ENCODE data around the gene RBP7.

RBP7 gene

DNA sequence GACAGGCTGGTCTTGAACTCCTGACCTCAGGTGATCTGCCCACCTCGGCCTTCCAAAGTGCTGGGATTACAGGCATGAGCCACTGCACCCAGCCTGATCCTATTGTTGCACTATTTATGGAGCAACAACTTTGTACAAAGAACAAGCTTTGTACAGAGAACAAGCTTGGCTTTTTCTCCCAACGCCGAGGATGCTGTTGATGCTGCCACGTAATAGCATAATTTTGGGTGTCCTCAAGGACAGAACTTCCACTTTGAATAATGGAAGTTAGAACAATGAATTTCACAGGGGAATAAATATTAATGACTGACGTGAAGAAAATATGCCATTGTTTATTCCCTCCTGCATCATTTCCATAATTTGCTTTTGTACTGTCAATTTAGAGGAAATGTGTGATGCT is 12.8 kb upstream of the RBP7 start:
- TF ChIP-seq, protein P1, sequence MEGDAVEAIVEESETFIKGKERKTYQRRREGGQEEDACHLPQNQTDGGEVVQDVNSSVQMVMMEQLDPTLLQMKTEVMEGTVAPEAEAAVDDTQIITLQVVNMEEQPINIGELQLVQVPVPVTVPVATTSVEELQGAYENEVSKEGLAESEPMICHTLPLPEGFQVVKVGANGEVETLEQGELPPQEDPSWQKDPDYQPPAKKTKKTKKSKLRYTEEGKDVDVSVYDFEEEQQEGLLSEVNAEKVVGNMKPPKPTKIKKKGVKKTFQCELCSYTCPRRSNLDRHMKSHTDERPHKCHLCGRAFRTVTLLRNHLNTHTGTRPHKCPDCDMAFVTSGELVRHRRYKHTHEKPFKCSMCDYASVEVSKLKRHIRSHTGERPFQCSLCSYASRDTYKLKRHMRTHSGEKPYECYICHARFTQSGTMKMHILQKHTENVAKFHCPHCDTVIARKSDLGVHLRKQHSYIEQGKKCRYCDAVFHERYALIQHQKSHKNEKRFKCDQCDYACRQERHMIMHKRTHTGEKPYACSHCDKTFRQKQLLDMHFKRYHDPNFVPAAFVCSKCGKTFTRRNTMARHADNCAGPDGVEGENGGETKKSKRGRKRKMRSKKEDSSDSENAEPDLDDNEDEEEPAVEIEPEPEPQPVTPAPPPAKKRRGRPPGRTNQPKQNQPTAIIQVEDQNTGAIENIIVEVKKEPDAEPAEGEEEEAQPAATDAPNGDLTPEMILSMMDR (IDR thresholded peaks at IDR 0.05; ENCODE audit: poor library complexity, severe bottlenecking): no peak
- H3K4me1 ChIP-seq (ENCODE audit: insufficient read depth, poor library complexity, severe bottlenecking): no peaks in the 10 kb centered on the region
- H3K4me3 ChIP-seq (ENCODE audit: severe bottlenecking): no peak overlapping the region
- H3K36me3 ChIP-seq (ENCODE audit: low read depth): peaks cover 26% of the 10 kb centered on the region
- H3K27me3 ChIP-seq (ENCODE audit: insufficient read depth, poor library complexity, severe bottlenecking): no peaks in the 10 kb centered on the region
- DNase-seq (ENCODE audit: low spot score) (no peak), ATAC-seq (ENCODE audit: low read depth) (no peak)
- no peaks in the 10 kb centered on the region for H3K9me3 ChIP-seq (ENCODE audit: severe bottlenecking)
- H3K27ac ChIP-seq (ENCODE audit: poor library complexity, severe bottlenecking): no peak overlapping the region

DNA sequence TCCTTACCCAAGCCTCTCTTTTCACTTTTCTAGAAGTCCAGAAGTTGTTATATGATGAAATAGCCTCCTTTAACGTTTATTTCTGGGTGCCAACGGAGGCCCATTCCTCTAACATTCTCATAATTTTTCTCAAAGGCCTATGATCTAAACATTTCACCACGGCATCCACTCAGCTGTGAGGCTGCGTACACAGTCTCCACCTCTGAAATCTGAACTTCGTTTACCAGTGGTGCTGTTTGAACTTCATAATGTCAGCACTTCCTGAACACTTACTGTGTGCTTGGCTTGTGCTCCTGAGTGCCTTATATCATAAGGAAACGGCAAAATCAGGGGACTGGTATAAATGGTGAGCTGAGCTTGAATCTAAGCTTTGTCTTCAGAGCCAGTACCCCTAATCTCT is 12.0 kb upstream of the RBP7 start:
- H3K4me3 ChIP-seq (ENCODE audit: severe bottlenecking): no peak overlapping the region
- H3K9me3 ChIP-seq (ENCODE audit: severe bottlenecking): no peaks in the 10 kb centered on the region
- no peaks in the 10 kb centered on the region for H3K4me1 ChIP-seq (ENCODE audit: insufficient read depth, poor library complexity, severe bottlenecking)
- no peaks in the 10 kb centered on the region for H3K27me3 ChIP-seq (ENCODE audit: insufficient read depth, poor library complexity, severe bottlenecking)
- H3K36me3 ChIP-seq (ENCODE audit: low read depth): peaks cover 25% of the 10 kb centered on the region
- H3K27ac ChIP-seq (ENCODE audit: poor library complexity, severe bottlenecking): no peak overlapping the region
- ATAC-seq (ENCODE audit: low read depth) (no peak), DNase-seq (ENCODE audit: low spot score) (no peak)
- TF ChIP-seq, protein P1 (IDR thresholded peaks at IDR 0.05; ENCODE audit: poor library complexity, severe bottlenecking): no peak

DNA sequence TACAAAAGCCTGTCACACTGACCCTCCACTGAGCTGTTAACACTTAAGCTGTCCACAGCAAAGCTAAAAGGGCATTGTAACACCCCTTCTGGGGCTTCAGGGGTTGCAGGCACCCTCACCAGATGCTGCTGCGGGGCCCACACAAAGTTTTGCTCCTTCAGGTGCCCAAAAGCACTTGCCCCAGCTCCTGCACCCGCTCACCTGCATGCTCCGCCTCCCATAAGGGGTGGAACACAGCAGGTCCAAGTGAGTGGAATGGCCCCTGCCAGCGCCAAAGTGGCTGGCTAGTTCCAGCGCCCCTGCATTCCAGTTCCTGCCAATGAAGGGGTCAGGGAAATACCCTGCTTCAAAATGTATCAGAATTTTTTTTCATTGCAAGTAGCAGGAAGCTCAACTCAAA is 7.3 kb upstream of the RBP7 start:
- TF ChIP-seq, protein P1 (IDR thresholded peaks at IDR 0.05; ENCODE audit: poor library complexity, severe bottlenecking): no peak
- H3K36me3 ChIP-seq (ENCODE audit: low read depth): no peaks in the 10 kb centered on the region
- H3K4me3 ChIP-seq (ENCODE audit: severe bottlenecking): no peak overlapping the region
- no peaks in the 10 kb centered on the region for H3K9me3 ChIP-seq (ENCODE audit: severe bottlenecking)
- DNase-seq (ENCODE audit: low spot score) (no peak), ATAC-seq (ENCODE audit: low read depth) (no peak)
- no peaks in the 10 kb centered on the region for H3K27me3 ChIP-seq (ENCODE audit: insufficient read depth, poor library complexity, severe bottlenecking)
- H3K4me1 ChIP-seq (ENCODE audit: insufficient read depth, poor library complexity, severe bottlenecking): no peaks in the 10 kb centered on the region
- H3K27ac ChIP-seq (ENCODE audit: poor library complexity, severe bottlenecking): no peak overlapping the region

DNA sequence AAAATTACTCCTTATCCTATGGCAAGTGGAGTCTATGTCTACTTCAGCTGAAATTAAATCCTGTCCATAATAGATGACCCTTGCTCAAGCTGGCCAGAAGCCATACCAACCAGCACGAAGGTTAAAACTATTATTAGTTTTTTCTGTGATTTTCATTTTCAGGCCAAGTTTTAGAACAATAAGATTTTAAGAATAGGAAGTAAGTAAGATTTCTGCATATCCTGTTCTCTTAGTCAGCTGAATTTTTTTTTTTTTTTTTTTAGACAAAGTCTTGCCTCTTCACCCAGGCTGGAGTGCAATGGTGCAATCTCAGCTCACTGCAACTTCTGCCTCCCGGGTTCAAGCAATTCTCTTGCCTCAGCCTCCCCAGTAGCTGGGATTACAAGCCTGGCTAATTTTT is 6.1 kb upstream of the RBP7 start:
- TF ChIP-seq, protein P1 (IDR thresholded peaks at IDR 0.05; ENCODE audit: poor library complexity, severe bottlenecking): no peak

DNA sequence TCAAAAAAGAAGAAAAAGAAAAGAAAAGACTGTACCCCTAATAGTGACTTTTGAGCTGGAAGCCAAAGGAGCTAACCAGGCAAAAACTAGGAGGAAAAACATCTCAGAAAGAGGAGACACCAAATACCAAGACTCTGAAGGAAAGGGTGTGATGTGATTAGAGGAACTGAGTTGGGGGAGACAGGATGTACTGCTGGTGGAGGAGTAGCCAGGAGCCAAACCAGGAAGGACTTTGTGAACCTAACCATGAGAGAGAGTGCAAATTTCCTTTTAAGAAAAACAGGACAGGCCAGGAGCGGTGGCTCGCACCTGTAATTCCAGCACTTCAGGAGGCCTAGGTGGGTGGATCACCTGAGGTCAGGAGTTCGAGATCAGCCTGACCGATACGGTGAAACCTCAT is 4.1 kb upstream of the RBP7 start:
- no peak overlapping the region for H3K27ac ChIP-seq (ENCODE audit: poor library complexity, severe bottlenecking)
- ATAC-seq (ENCODE audit: low read depth) (no peak), DNase-seq (ENCODE audit: low spot score) (no peak)
- no peaks in the 10 kb centered on the region for H3K4me1 ChIP-seq (ENCODE audit: insufficient read depth, poor library complexity, severe bottlenecking)
- H3K4me3 ChIP-seq (ENCODE audit: severe bottlenecking): no peak overlapping the region
- H3K9me3 ChIP-seq (ENCODE audit: severe bottlenecking): no peaks in the 10 kb centered on the region
- peaks cover 7% of the 10 kb centered on the region for H3K27me3 ChIP-seq (ENCODE audit: insufficient read depth, poor library complexity, severe bottlenecking)
- TF ChIP-seq, protein P1 (IDR thresholded peaks at IDR 0.05; ENCODE audit: poor library complexity, severe bottlenecking): no peak
- no peaks in the 10 kb centered on the region for H3K36me3 ChIP-seq (ENCODE audit: low read depth)

More for the DNA sequence above, 6.1 kb upstream of the RBP7 start:
- H3K4me3 ChIP-seq (ENCODE audit: severe bottlenecking): no peak overlapping the region
- ATAC-seq (ENCODE audit: low read depth): no peak
- H3K9me3 ChIP-seq (ENCODE audit: severe bottlenecking): no peaks in the 10 kb centered on the region
- H3K27ac ChIP-seq (ENCODE audit: poor library complexity, severe bottlenecking): no peak overlapping the region
- no peaks in the 10 kb centered on the region for H3K27me3 ChIP-seq (ENCODE audit: insufficient read depth, poor library complexity, severe bottlenecking)
- H3K36me3 ChIP-seq (ENCODE audit: low read depth): no peaks in the 10 kb centered on the region
- H3K4me1 ChIP-seq (ENCODE audit: insufficient read depth, poor library complexity, severe bottlenecking): no peaks in the 10 kb centered on the region
- no peak for DNase-seq (ENCODE audit: low spot score)
